Activated effector memory CD4-positive, alpha-beta T cell treated with anti-CD3 and anti-CD28 coated beads, Interleukin-2, amount 50 U/mL, for 16 hours (primary cell): Measurements from ENCODE around the gene ASS1.

ENCODE experiments used
- DNase-seq: peaks from one replicate; pipeline ENCODE4 v3.0.0-alpha.2; 2020

ASS1 gene

DNA sequence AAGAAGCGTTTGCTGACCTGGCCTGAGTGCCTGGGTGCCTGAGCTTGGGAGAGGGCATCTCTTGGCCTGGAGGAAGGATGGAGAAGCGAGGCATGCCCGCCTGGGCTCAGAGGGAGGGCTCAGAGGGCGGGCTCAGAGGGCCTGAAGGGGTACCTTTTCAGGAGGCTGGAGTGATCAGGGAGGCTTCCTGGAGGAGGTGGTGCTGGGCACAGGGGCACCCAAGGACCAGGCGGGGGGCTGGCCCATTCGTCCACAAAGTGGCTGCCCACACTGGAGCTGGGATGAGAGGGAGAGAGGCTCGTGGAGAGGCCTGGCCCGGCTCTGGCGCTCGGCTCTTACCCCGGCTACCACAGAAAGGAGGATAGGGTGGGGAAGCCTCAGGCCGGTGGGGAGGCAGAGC lies 32.8 kb downstream of the ASS1 start:
- no peak for DNase-seq

DNA sequence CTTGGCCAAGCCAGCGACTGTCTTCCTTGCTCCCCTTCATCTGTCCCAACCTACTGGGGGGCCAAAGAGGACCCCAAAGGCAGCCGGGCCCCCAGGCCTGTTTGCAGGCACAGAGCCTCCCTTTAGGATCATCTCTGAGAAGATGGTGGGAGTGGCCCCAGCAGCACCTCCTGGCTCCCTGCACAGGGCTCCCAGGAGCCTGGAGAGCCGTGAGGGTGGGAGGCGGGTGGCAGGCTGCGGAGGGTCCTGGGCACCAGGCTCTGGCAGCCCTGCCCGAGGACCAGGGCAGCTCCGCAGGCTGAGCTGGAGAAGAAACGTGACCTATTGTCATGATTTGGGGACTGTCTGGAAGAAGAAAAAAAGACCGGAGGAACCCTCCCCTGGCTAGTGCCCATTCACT lies 33.4 kb downstream of the ASS1 start:
- DNase-seq: no peak

DNA sequence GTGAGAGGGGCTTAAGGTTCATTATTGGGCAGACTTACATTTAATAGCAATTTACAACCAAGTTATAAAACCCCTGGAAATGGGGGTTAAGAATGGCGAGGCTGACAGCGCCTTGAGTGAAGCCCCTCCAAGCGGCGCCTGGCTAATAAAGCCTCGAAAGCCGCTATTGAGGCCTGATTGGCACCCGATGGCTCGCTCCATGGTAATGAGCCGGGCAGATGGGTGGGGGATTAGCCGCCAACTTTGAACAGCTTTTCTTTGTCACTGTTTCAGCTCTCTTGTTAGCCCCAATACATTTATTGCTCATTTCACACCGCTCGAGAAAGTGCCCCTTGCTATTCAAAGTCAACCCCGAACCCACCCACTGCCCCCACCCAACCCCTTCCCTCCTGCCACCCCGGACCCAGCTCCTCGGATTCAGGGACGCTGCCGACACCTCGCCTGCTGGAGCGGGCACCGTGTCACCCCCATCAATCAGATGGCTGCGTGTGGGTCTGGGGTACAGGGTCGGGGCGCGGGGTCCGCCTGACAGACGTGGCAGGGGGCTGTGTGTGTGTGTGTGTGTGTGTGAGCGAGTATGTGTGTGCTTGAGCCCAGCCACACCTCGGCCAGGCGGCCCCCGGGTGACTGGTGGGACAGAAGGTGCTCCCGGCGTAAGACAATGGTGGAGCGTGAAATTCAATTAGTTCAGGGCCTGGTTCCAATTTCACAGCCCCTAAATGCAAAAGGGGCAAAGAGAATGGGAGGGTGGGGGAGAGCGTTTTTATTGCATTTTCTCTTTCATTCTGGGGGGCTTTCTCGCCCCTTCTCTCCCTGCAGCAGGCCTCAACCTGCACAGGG lies 34.2 kb downstream of the ASS1 start:
- DNase-seq: no peak

DNA sequence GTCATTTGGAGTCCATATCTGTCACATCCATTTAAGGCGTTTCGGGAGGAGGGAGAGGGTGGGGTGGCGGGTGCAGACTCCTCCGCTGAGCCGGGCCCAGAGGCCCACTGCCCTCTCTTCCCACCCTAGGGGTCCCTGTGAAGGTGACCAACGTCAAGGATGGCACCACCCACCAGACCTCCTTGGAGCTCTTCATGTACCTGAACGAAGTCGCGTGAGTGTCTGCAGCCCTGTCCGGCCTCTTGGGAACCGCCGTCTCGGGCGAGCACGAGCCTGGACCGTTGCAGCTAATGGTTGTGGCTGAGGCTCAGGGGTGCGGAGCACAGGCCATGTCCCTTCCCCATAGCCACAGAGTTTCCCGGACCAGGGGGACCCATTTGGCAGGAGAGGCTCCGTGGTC lies 34.8 kb downstream of the ASS1 start:
- DNase-seq: no peak

DNA sequence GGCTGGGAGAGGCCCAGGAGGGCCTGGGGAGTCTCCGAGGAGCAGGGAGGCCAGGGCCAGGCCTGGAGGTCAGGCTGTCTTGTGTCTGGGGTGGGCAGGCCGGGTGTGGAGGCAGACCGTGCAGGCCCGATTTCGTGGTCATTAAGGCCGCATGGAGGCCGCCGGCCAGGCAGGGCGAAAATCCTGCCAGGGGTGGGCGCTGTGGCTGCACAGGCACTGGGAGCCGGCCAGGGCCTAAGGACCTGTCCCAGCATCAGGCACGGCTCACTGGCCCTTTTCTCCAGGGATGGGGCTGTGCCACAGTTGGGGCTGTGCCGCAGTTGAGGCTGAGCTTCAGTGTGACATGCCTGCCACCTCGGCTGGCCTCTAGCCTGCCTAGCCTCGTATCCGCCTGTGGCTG lies 35.9 kb downstream of the ASS1 start:
- no peak for DNase-seq

DNA sequence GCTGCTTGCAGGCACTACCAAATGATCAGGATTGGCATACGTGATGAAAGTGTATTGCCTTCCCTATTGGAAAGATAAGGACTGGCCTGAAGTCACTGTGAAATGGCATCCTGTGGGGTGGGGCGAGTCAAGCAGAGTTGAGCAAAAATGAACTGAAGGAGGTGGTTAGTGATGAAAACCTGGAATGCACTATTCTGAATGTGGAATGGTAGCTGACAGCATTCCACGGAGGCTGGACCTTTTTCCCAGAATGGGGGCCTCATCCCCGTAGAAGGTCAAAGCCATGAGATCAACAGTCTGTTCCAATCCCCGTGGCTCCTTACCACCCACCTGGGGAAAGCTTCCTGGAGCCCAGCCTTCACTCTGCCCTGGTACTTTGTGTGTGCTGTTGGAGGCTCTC lies 37.7 kb downstream of the ASS1 start:
- no peak for DNase-seq

DNA sequence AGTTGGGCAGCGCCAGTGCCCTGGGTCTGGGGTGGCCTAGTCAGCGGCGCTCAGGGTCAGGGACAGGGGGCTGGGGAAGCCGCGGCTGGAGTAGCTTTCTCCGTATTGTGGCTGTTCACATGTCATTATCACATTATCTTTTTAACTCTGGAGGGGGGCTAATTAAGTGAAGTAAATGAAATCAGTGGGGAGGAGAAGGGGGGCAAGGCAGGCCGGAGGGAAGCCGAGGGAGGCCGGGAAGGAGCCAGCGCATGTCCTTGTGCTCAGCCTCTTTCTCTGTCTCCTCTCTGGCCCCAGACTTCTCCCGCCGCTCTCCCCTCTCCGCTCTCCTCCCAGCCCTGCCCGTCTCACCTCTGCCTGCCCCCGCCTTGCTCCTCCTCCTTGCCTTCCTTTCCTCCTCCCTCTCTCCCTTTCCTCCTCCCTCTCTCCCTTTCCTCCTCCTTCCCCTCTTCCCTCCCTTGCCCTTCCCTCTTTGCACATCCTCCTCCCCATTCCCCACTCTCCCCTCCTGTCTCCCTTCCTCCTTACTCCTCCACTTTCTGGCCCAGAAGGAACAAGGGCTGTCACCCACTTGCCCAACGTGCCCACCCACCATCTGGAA lies 38.7 kb downstream of the ASS1 start:
- DNase-seq: no peak

DNA sequence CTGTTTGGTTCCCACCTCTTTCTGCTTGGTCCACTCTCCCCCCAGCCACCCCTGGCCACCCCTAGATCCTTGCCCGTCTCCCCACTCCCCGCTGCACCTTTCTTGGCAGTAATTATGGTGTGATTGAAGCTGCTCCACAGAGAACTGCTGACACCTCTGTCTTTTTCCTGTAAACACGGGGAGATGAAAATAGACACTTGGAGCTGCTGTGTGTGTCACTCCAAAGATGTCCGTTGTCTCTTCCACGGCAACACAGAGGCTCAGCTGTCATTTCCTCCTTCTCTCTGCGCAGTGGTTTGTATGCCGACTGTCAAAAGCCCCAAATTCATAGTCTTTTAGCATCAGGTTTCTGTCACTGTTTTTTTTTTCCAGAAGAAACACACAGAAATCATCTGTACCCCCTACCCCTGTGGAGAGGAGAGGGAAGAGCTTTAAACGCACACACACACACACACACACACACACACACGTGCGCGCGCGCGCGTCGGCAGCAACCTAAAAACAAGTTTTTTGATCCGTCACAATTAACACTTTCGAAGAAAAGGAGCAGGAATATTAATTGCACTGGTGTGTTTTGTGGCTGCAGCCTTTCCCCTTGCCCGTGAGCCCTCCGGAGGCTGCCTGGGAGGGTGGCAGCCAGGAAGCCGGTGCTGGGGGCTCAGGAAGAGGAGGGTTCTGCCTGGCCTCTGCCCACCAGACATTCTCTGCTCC lies 39.8 kb downstream of the ASS1 start:
- no peak for DNase-seq

DNA sequence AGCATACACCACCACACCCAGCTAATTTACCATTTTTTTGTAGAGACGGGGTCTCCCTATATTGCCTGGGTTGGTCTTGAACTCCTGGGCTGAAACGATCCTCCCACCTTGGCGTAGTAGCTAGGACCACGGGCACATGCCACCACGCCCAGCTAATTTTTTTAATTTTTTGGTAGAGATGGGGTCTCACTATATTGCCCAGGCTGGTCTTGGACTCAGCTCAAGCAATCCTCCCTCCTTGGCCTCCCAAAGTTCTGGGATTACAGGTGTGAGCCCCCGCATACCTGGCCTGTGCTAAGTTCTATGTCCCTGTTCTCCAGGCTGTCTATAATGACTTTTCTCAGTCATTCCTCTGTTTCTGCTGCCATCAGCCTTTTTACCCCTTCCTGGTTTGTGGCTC lies 41.3 kb downstream of the ASS1 start:
- no peak for DNase-seq

DNA sequence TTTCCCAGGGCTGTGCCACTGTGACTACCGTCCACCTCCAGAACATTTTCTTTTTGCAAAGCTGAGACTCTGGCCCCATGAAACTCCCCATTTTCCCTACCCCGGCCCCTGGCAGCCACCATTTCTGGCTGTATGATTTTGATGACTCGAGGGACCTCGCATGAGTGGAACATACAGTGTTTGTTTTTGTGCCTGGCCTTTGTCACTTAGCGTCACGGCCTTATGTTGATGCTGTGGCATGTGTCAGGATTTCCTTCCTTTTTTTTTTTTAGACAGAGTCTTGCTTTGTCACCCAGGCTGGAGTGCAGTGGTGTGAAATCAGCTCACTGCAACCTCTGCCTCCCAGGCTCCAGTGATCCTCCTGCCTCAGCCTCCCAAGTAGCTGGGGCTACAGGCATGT lies 42.7 kb downstream of the ASS1 start:
- DNase-seq: no peak

DNA sequence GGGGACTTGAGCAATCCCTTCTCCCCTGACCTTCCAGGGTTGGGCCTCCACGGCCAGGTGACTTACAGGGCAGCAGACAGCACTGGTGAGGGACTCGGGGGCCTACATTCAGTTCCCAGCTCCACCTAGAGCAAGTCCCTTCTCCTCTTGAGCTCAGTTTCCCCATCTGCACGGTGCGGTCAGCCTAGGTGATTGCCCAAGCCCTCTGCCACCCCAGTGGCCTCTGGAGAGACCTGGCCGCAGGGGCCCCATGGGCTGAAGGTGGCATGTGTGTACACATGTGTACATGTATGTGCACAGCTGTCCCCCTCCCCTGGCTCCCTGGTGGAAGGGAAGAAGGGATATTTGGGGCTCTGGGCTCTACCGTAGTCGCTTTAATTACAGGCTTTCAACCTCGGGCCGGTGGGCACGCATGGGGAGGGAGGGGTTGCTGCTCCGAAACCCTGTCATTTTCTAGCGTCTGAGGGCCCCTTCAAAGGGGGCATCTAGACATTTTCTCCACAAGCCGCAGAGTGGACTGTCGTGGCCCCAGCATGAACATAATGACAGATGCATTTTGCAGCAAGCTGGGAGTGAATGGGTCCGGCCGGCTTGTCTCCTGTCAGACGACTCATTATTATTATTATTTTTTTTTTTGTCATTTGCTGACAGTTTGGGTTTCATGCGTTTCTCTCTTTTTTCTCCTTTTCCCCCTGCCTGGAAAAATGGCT lies 44.0 kb downstream of the ASS1 start:
- no peak for DNase-seq

DNA sequence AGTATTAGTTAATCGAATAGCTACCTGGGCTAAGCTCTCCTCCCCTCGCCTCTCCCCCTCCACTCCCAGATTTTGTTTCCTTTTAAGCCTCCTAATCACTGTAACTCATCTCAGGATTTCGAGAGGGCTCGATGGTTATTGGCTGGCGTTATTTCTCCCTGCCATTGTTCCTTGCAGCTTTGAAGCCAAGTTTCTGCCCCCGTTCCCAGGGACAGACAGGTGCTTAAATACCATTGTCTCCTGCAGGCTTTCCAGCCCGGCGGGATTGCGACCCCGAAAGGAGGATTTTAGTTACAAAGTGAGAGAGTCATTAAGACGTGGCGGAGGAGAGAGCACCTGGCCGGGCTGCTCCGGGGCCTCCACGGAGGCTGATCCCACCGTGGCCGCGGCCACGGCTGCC lies 46.2 kb downstream of the ASS1 start:
- no peak for DNase-seq

DNA sequence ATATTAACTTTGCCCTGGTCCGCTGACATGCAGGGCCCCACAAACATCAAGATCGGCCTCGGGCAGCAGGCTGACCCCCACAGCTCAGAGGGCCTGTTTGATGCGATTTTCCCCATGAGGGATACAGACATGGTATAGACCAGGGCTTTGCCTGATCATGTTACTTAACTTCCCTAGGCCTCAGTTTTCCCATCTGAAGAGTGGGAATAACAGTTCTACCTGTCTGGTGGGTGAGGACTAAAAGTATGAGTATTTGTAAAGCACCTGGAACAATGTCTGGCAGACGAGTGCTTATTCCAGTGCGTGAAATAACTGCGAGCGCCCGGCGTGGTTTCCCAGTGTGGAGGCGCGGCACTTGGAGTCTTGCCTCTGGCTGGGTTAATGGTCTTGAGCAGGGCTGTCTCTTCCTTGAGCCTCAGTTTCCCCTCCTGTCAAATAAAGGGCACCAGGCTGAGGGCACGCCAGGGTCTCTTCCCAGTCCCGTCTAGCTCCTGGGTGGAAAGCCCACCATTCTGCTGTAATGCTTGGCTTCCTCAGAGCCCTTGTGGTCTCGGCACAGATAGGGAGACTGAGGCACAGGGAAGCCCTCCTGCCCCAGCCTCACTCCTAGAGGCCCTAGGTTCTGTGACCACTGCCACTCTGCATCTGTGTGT lies 47.2 kb downstream of the ASS1 start:
- no peak for DNase-seq

DNA sequence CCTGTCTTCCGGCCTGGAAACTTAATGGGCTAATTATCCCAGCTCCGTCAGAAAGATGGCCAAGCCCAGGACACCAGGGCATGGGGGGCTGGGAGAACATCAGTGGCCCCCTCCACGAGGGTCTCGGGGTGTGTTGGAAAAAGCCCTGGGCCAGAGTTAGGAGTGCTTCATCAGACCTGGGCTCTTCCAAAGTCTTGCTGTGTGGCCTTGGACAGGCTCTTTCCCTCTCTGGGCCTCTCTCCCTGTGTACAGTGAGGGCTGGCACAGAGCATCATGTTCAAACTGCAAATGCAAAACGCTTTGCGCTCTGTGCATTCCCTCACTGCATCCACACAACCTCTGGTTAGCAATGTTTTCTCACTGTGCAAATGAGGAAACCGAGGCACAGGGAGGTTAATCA lies 48.3 kb downstream of the ASS1 start:
- no peak for DNase-seq

DNA sequence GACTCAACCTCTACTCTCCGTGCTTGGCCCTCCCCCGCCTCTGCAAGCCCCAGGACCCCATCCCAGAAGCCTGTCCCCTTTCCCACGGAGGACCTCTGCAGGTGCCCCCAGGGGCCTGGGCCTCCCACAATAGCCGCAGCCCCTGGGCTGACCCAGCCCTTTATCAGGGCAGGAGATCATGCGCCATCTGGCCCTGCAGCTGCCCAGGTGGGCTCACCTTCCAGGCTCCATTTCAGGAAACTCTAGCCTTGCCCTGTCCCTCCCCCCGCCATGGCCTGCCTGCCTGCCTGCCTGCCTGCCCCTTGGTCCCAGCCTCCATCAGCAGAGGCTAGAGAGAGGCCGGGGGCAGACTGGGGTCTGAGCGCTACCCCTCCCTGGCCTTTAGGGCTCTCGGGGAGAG lies 48.7 kb downstream of the ASS1 start:
- no peak for DNase-seq

DNA sequence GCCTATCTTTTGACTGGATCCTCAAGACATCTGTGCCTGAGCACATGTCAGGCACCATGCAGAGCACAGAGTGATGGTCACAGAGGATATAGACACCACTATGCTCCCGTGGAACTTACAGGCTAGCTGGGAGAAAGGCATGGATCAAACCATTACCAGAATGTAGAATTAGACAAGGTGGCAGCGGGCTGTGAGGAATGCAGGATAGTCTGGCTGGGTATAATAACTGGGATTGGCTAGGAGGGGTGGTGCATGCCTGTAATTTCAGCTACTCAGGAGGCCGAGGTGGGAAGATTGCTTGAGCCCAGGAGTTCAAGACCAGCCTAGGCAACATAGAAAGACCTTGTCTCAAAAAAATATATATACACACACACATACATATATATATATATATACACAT lies 50.3 kb downstream of the ASS1 start:
- DNase-seq: no peak

DNA sequence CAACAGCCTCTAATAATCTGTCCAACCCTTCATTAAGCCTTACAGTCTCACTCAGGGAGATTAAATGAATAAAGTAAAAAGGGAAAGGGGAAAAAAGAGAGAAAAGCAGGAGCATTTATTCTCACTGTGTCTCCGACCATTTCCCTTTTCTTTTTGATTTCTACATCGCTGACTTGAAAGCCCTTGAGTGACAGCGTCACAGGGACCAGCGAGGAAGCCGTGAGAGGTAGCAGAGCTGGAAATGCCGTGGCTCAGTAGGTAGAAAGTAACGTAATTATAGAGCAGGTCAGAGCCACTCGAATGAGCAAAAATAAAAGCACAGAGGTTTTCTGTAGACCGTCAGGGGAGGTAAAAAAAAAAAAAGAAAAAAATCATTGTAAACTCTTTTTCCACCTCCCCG lies 52.4 kb downstream of the ASS1 start:
- no peak for DNase-seq

DNA sequence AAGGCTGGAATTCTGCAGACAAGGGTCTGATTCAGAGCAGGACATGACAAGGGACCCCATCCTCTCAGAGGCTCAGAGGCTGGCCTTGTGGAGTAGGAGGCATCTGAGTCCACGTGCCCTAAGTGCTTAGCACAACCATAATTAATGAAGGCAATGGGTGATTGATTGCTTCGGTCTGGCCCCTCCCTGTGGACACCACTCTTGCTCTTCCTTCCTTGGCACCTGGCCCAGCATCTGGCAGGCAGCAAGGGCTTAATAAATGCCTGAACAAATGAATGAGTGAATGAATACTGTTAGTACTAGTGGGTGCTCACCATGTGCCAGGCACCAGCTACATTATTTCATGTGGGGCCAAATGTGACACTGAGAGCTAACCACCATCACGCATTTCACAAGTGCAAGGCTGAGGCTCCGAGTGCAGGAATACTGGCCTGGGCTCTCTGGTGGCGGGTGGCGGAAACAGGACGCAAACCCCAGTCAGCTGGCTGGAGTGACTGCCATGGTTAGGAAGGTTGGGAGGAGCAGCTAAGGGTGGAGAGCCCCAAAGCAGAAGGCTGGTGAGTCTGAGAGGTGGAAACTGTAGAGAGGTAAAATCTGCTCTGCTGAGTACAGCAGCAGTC lies 53.6 kb downstream of the ASS1 start:
- DNase-seq: no peak

DNA sequence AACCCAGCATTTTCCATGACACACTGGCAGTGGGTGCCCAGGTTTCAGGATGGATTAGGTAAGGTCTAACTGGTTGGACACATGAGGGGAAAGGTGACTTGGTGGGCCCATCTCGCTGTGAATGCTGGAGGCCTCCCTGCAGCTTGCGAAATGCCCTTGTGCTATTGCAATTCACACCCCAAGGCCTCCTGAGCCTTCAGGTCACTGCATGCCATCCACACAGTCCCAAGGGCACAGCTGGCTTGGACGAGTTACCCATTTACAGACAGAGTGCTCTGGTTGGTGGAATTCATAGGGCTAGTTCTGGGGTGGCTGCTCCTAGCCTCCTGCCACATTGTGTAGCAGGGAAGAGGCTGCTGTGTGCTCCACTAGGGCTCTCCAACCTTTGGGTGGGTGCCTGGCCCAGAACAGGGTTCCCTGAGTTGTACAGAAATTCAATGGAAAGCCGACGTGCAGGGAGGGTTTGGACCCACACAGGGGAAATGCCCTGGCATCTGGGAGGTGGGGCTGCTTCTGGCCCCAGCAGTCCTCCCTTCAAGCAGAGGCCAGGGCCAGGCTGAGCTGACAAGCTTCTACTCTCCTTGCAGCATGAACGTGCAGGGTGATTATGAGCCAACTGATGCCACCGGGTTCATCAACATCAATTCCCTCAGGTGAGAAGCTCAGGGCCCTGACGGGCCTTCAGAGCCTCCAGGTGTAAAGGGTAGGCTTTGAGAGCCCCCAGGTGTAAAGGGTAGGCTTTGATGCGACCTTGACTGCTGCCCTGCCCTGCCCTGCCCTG lies 54.3 kb downstream of the ASS1 start:
- DNase-seq: no peak

DNA sequence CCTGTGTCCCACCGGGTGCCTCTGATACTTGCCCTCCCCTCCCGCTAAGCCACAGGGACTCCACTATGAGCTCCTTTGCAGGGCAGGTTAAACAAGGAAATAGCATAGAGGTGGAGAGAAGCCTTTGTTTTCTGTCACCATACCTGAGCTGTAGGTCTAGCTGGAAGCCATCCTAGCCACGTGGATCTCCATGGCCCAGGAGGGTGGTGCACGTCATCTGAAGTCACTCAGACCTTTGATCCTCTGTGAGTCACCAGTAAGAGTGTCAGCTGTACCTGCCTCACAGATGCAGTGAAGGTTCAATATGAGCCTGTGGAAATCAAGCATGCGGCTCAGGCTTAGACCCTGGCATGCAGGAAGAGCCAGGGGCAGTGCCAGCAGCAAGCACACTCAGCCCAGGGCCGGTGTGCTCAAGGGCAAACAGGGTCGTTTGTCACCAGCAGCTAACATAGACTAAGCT lies 55.1 kb downstream of the ASS1 start:
- DNase-seq: no peak

DNA sequence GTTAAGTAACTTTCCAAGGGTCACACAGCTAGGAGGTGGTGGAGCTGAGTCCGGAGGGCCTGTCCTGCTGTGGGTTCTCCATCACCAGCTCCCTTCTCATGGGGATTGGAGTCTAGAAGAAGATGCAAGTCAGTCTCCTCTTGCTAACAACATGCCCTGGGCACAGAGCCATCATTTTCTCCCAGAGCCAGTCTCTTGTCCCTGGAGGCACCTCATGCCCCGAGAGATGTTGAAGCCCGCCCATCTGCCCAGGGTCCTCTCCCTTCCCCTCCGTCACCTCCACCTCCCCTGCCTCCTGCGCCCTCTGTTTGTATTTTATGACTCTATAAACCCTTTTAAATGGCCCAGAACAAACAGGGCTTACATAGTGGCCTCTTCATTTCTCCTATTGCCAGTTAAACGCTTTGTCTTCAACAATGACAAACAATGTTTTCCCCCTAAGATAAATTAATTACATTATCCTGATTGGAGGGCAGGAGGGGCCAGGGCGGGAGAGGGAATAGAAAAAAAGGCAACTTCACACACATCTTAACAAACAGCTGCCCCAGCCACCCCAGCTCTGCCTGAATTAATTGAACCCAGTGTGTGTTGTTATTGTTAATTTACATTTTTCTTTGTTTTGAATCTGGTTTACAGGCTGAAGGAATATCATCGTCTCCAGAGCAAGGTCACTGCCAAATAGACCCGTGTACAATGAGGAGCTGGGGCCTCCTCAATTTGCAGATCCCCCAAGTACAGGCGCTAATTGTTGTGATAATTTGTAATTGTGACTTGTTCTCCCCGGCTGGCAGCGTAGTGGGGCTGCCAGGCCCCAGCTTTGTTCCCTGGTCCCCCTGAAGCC lies 55.8 kb downstream of the ASS1 start:
- DNase-seq: no peak
